GM12874 (cell line): Measurements from ENCODE around the gene TACC3.

Experiments used
- CTCF ChIP-seq: IDR thresholded peaks from 2 replicates; pipeline ENCODE4 v1.5.1; 2011; ENCODE audit warnings: low read depth, mild to moderate bottlenecking, control low read depth, low read length, moderate library complexity; ENCODE audit not compliant: insufficient read depth

Gene TACC3

GRCh38 chr4:1777822-1778641 lies 56.7 kb downstream of the TACC3 start:
- TF ChIP-seq CTCF: no peak

- no peak for TF ChIP-seq CTCF
Observed at GRCh38 chr4:1778642-1779392, 57.5 kb downstream of the TACC3 start.

- no peak for TF ChIP-seq CTCF
Observed at GRCh38 chr4:1779588-1780382, 58.5 kb downstream of the TACC3 start.

- TF ChIP-seq CTCF: no peak
Observed at GRCh38 chr4:1780435-1780834, 59.1 kb downstream of the TACC3 start.

- TF ChIP-seq CTCF: no peak
Observed at GRCh38 chr4:1783015-1783414, 61.7 kb downstream of the TACC3 start.

GRCh38 chr4:1783970-1784369 lies 62.6 kb downstream of the TACC3 start:
- no peak for TF ChIP-seq CTCF

GRCh38 chr4:1784395-1784788 lies 63.1 kb downstream of the TACC3 start:
- TF ChIP-seq CTCF: no peak
